Right cardiac atrium (tissue), 5 donors: Measurements from ENCODE around the gene SRP68. TPM values are rescaled to one million over a fixed set of nuclear protein-coding genes. Genes with fewer than 3 reads are reported as not detected.

Source experiments
- ATAC-seq, 2 donors: fragments of 200-7000 bp; cut with Tn5 transposase; one replicate each; pipeline versions ENCODE4 v1.8.0 to v1.9.1; 2020; ENCODE audit warnings: moderate library complexity in 2 of 2, mild to moderate bottlenecking in 1 of 2
- DNase-seq, 3 donors: peaks; one replicate each; pipeline ENCODE4 v3.0.0-alpha.2; 2020
- H3K27ac ChIP-seq: one replicate; pipeline ENCODE4 v1.5.1; 2013; ENCODE audit warnings: mild to moderate bottlenecking, low read length, control low read depth, moderate library complexity
- H3K27me3 ChIP-seq: one replicate; pipeline ENCODE4 v1.6.1; 2013; ENCODE audit not compliant: control insufficient read depth, insufficient read depth
- H3K4me1 ChIP-seq: one replicate; pipeline ENCODE4 v1.6.1; 2013; ENCODE audit warnings: low read length; ENCODE audit not compliant: control insufficient read depth, insufficient read depth
- H3K4me3 ChIP-seq: one replicate; pipeline ENCODE4 v1.5.1; 2013; ENCODE audit warnings: low read length, control low read depth
- H3K9me3 ChIP-seq: one replicate; pipeline ENCODE4 v1.6.1; 2013; ENCODE audit warnings: low read length; ENCODE audit not compliant: control insufficient read depth
- WGBS: extraction: QIAGEN DNeasy Blood & Tissue Kit; methylation state at CpG from one replicate; pipeline ENCODE4 v1.1.7; 2013; 5-methylcytosine and 5-hydroxymethylcytosine counted together
- intact Hi-C, 4 donors: fragments of 100-400 bp; cut with DNase I; formaldehyde crosslinking; loops; one replicate each; pipeline versions ENCODE4 v1.11.0 to v1.14.0; 2022 to 2023
- polyA plus RNA-seq: library from polyadenylated mRNA; stranded (reverse); fragments of 200-250 nt; gene quantifications from one replicate; pipeline ENCODE4 v1.2.3, GENCODE V29; 2013
- total RNA-seq, 4 donors: library from RNA; stranded (reverse); fragmentation: NEBNext Ultra II Directional; extraction: Animal tissue kit (Norgen Biotek cat#: 25700); gene quantifications; one replicate each; pipeline ENCODE4 v1.2.1, GENCODE V29; 2021
- donor health status: healthy with polysubstance abuse.
- donor health status: DM: no; HTN: yes; CAD: no.
- donor health status: DM: no; HTN: no; CAD: no.
- donor health status: DM: no; HTN: yes; CAD: no; lungs with severe emphysema.
- donor health status: DM: yes; HTN: yes; CAD: no.

Gene SRP68
- total and polyA plus RNA-seq, 5 donors: 34.6 to 63.5 (median 61.3) TPM

DNA sequence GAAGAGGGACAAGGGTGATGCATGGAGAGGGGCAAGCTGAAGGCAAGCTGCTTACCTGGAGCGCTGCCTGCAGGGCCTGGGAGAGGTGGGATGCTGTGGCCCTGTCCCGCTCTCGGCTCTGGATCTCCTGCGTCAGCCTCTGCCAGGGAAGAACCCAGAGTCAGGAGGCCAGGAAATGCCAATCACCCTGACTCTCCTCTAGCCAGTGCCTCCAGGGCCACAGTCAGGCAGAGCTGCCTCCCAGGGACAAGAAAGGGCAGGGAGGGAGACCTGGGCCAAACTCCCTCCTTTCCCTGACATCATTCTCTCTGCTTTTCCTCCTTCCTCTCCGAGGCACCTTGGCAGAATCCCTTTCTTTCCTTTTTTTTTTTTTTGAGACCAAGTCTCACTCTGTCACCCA, 60.4 kb downstream of the SRP68 start:
- no peak for ATAC-seq
- intact Hi-C loops: loop anchor here in 3 of 4 donors (5.0 to 10.0 kb wide), 2 partner anchors 105 to 283 kb away; no protein-coding TSS in a partner anchor
- WGBS: 81% methylated on average over 5 of the region's 5 CpGs

DNA sequence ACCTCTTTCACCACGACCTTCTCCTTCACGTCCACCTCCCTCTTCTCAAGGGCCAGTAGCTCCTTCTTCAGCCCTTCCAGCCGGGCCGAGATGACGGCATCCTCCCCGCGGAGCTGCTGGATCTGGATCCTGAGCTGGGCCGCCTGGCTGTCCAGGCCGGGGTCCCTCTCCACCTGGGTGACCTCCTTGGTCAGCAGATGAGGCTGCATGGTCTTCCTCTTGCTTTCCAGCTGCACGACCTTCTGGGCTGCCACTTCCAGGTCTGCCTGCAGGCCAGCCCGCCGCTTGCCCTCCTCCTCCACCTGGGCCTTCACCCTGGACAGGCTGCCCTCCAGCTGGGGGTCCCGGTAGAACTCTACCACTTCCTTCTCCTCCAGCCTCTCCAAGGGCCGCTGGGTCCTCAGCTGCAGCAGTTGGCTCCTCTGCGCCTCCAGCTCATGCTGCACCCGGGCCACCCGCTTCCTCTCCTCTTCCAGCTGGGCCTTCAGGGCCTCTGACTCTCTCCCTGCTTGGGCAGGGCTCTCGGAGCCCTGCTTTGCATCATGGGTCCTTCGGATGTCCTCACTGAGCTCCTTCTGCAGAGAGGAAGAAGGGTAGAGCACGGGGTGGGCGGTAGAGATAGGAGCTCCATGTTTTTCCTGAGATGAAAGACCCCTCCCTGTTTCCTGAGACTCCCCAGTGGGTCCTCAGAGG, 62.2 kb downstream of the SRP68 start:
- Histone ChIP-seq H3K4me1 (no peaks in the 10 kb centered on the region), H3K9me3 (no peaks in the 10 kb centered on the region), H3K4me3 (no peak overlapping the region), H3K27me3 (no peaks in the 10 kb centered on the region), H3K27ac (no peak overlapping the region)
- intact Hi-C loops: loop anchor here (5.0 to 10.0 kb wide), 2 partner anchors 103 to 285 kb away; no protein-coding TSS in a partner anchor
- DNase-seq (peak in 1 of 3 donors; percentile 20), ATAC-seq (no peak)
- 85% methylated on average over 21 of the region's 21 CpGs for WGBS

More for the DNA sequence above, 60.4 kb downstream of the SRP68 start:
- no peaks in the 10 kb centered on the region for H3K4me1 ChIP-seq
- H3K27ac ChIP-seq: no peak overlapping the region
- H3K27me3 ChIP-seq: no peaks in the 10 kb centered on the region
- no peak overlapping the region for H3K4me3 ChIP-seq
- H3K9me3 ChIP-seq: no peaks in the 10 kb centered on the region
- peak in 1 of 3 donors; percentile 15 for DNase-seq

DNA sequence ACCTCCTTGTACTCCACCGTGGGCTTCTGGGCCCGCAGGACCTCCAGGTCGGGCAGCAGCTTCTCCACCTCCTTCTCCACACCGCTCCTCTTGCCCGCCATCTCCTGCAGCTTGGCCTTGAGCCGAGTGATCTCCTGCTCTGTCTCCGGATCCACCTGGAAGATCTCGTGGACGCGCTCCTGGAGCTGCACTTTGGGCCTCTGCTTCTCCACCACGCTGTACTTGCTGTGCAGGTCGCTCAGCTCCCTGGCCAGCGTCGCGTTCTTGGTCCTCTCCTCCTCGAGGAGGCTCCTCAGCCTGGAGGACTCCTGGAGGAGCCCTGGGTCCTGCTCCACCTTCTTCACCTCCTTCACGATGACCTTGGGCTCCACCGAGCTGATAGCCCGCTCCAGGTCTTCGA, 62.9 kb downstream of the SRP68 start:
- no peak overlapping the region for H3K4me3 ChIP-seq
- no peaks in the 10 kb centered on the region for H3K4me1 ChIP-seq
- peak in 1 of 3 donors; percentile 28 for DNase-seq
- no peak overlapping the region for H3K27ac ChIP-seq
- intact Hi-C loops: loop anchor here in 1 of 4 donors (5.0 kb wide), 1 partner anchor 102 kb away; no protein-coding TSS in a partner anchor
- H3K9me3 ChIP-seq: no peaks in the 10 kb centered on the region
- no peak for ATAC-seq
- no peaks in the 10 kb centered on the region for H3K27me3 ChIP-seq
- WGBS: 91% methylated on average over 20 of the region's 20 CpGs

DNA sequence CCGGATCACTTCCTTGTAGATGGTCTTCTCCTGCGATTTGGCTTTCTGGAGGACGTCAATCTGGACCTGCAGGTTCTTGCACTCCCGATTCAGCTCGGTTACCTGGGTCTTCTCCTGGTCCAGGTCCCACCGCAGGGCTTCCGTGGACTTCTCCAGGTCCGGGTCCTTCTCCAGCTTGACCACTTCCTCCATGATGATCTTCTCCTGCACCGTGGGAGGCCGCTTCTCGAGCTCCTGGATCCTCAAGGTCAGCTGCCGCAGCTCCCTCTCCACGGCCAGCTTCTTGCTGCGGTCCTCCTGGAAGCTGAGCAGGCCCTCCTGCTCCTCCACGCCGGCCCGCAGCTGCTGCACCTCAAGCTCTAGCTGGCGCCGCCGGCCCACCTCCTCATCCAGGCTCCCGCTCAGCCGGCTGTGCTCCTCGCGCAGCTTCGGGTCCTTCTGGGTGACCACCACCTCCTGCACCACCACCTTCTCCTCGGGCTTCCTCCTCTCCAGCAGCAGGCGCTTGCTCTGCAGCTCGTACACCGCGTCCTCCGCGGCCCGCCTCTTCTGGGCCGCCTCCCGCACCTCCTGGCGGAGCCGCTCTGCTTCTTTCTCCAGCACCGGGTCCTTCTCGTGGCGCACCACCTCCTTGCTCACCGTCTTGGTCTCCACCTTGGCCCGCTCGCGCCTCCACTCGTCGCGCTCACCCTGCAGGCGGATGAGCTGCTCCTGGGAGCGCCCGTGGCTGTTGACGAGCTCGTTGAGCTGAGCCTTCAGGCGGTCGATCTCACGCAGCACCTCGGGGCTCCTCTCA, 63.5 kb downstream of the SRP68 start:
- Histone ChIP-seq H3K4me3 (no peak overlapping the region), H3K27ac (no peak overlapping the region), H3K9me3 (no peaks in the 10 kb centered on the region), H3K27me3 (no peaks in the 10 kb centered on the region), H3K4me1 (no peaks in the 10 kb centered on the region)
- ATAC-seq: no peak
- DNase-seq: peak in 1 of 3 donors; percentile 42
- 90% methylated on average over 56 of the region's 56 CpGs for WGBS
- intact Hi-C loops: loop anchor here in 1 of 4 donors (5.0 kb wide), 1 partner anchor 102 kb away; no protein-coding TSS in a partner anchor

- WGBS: 94% methylated on average over 36 of the region's 36 CpGs
Measured at GRCh38 chr17:76008208-76008607, 64.1 kb downstream of the SRP68 start.

GRCh38 chr17:76007850-76008165, 64.5 kb downstream of the SRP68 start:
- no peak for ATAC-seq
- H3K9me3 ChIP-seq: no peaks in the 10 kb centered on the region
- H3K4me3 ChIP-seq: no peak overlapping the region
- H3K27ac ChIP-seq: no peak overlapping the region
- WGBS: 88% methylated on average over 16 of the region's 16 CpGs
- DNase-seq: peak in 1 of 3 donors; percentile 41
- no peaks in the 10 kb centered on the region for H3K27me3 ChIP-seq
- intact Hi-C loops: loop anchor here in 1 of 4 donors (5.0 kb wide), 1 partner anchor 101 kb away; no protein-coding TSS in a partner anchor
- H3K4me1 ChIP-seq: no peaks in the 10 kb centered on the region

More at GRCh38 chr17:76008208-76008607, 64.1 kb downstream of the SRP68 start:
- ATAC-seq (no peak), DNase-seq (peak in 1 of 3 donors; percentile 43)
- Histone ChIP-seq H3K27ac (no peak overlapping the region), H3K4me1 (no peaks in the 10 kb centered on the region), H3K4me3 (no peak overlapping the region), H3K9me3 (no peaks in the 10 kb centered on the region), H3K27me3 (no peaks in the 10 kb centered on the region)
- intact Hi-C loops: loop anchor here in 1 of 4 donors (5.0 kb wide), 1 partner anchor 101 kb away; no protein-coding TSS in a partner anchor

GRCh38 chr17:76007131-76007849, 65.0 kb downstream of the SRP68 start:
- H3K27ac ChIP-seq: no peak overlapping the region
- 90% methylated on average over 39 of the region's 39 CpGs for WGBS
- H3K4me1 ChIP-seq: no peaks in the 10 kb centered on the region
- DNase-seq: peak in 1 of 3 donors; percentile 43
- no peak overlapping the region for H3K4me3 ChIP-seq
- H3K27me3 ChIP-seq: no peaks in the 10 kb centered on the region
- no peaks in the 10 kb centered on the region for H3K9me3 ChIP-seq
- no peak for ATAC-seq
- intact Hi-C loops: loop anchor here in 1 of 4 donors (5.0 kb wide), 1 partner anchor 100 kb away; no protein-coding TSS in a partner anchor

GRCh38 chr17:76005263-76006149, 66.8 kb downstream of the SRP68 start:
- ATAC-seq: peak; percentile 57 to 69
- DNase-seq: peak; percentile 73 to 84 (median 78)
- no peaks in the 10 kb centered on the region for H3K9me3 ChIP-seq
- no peaks in the 10 kb centered on the region for H3K4me1 ChIP-seq
- intact Hi-C loops: loop anchor here in 3 of 4 donors (2.0 to 5.0 kb wide), 2 partner anchors 98 to 101 kb away; partner anchors contain the start of gene MRPL38 (in 2 of the 3)
- H3K27me3 ChIP-seq: no peaks in the 10 kb centered on the region
- H3K27ac ChIP-seq: no peak overlapping the region
- no peak overlapping the region for H3K4me3 ChIP-seq
- 51% methylated on average over 16 of the region's 16 CpGs for WGBS

- intact Hi-C loops: loop anchor here in 3 of 4 donors (2.0 to 5.0 kb wide), 2 partner anchors 98 to 100 kb away; partner anchors contain the start of gene MRPL38 (in 2 of the 3)
- H3K27me3 ChIP-seq: no peaks in the 10 kb centered on the region
- H3K9me3 ChIP-seq: no peaks in the 10 kb centered on the region
- DNase-seq (no peak), ATAC-seq (no peak)
- no peaks in the 10 kb centered on the region for H3K4me1 ChIP-seq
- no peak overlapping the region for H3K27ac ChIP-seq
- no peak overlapping the region for H3K4me3 ChIP-seq
- 67% methylated on average over 8 of the region's 8 CpGs for WGBS
Measured at GRCh38 chr17:76004750-76005262, 67.5 kb downstream of the SRP68 start.
